D721Med (cell line): ENCODE results near the gene NACC2.

Source experiments
- DNase-seq: peaks from one replicate; pipeline ENCODE4 v3.0.0; 2011; ENCODE audit warnings: low spot score; ENCODE audit not compliant: insufficient read length
- FAIRE-seq: peaks from 2 replicates; lab custom pipeline; 2011; peaks lifted over from hg19 to GRCh38; lab: Jason Lieb, UNC
- TF ChIP-seq, protein P1 (sequence below): IDR thresholded peaks from 2 replicates; pipeline ENCODE4 v1.5.1; 2012; ENCODE audit warnings: mild to moderate bottlenecking, control low read depth; ENCODE audit not compliant: insufficient read depth; ENCODE audit errors: missing control alignments

Gene NACC2

DNA sequence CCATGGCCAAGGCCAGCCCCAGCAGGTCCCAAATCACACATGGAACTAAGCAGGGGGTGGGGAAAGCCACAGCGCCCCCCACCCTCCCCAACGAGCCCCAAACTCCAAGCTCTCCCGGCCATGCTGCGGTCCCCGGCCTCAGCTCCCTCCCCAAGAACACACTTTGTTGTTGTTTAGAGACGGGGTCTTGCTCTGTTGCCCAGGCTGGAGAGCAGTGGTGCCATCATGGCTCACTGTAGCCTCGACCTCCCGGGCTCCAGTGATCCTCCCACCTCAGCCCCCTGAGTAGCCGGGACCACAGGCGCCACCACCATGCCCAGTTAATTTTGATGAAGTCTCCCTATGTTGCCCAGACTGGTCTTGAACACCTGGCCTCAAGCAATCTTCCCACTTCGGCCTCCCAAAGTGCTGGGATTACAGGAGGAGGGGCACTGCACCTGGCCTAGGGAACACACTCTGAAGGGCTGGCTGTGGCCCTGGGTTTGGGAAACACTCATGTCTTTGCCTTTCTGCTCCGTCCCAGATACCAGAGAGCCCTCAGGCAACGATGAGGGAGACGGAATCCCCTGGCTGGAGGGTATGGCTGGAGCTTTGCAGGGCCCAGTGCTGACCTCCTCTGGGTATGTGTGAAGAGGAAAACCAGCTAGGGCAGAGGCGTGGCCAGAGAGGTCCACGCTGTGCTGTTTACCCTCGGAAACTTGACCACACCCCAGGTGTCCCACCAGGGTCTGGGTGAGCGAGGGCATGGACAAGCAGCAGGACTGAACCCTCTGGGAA is 80.8 kb downstream of the NACC2 start:
- no peak for DNase-seq
- no peak for FAIRE-seq

DNA sequence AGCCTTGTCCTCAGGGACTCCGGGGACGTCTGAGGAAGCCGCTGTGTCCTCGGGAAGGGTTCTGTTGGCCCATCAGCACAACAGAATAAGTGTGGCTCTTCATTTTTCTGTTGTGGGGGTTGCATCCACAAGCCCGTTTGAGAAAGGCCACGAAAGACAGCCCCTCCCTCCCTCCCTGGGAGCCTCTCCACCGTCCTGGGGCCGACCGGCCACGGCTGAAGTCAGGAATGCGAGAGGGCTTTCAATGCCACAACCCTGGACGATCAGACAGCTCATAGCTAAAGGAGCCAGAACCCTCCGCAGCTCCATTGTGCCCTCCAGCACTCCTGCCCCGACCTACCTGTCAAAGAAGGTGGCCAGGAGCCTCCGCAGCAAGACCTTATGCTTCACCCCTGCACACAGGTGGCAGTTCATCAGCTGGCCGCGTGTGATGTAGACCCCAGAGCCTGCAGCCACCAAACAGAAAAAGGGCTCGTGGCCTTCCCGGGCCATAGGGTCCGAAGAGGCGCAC is 81.5 kb downstream of the NACC2 start:
- DNase-seq (no peak), FAIRE-seq (no peak)
- TF ChIP-seq, protein P1, sequence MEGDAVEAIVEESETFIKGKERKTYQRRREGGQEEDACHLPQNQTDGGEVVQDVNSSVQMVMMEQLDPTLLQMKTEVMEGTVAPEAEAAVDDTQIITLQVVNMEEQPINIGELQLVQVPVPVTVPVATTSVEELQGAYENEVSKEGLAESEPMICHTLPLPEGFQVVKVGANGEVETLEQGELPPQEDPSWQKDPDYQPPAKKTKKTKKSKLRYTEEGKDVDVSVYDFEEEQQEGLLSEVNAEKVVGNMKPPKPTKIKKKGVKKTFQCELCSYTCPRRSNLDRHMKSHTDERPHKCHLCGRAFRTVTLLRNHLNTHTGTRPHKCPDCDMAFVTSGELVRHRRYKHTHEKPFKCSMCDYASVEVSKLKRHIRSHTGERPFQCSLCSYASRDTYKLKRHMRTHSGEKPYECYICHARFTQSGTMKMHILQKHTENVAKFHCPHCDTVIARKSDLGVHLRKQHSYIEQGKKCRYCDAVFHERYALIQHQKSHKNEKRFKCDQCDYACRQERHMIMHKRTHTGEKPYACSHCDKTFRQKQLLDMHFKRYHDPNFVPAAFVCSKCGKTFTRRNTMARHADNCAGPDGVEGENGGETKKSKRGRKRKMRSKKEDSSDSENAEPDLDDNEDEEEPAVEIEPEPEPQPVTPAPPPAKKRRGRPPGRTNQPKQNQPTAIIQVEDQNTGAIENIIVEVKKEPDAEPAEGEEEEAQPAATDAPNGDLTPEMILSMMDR, result no peak

More for the DNA sequence above, 80.8 kb downstream of the NACC2 start:
- TF ChIP-seq, protein P1, result no peak

DNA sequence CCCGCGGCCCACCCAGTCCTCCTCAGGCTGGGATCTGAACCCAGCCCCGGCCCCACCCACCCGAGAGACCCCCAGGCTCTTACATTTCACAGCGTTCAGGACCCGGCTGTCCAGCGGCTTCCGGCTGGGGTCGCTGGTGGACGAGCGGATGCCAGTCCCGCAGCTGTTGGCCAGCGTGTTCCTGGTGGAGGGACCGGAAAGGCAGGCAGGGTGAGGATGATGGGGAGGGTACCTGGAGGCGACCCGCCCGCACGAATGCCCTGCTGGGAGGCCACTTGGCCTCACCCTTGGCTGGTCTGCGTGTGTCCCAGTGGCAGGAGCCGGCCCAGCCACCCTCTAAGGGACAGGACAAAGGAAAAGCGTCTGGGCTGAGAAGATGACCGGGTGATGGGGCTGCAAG is 82.0 kb downstream of the NACC2 start:
- no peak for DNase-seq
- FAIRE-seq, result no peak

DNA sequence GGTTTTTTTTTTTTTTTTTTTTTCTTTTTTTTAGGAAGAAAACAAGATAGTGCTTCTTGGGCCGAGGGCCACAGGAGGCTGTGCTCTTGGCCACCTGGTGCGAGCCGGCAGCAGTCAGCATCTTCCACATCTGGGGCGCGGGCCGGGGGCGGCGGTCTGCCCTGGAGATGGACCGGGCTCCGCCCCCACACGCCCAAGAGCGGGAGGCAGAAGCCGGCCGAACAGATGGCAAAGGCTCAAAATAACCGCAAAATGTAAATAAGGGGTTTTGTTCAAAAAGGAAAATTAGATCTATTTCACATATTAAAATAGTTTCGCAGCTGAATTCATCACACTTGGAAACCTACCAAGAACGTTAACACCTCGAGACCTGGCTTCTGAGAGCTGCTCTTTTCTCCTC is 82.4 kb downstream of the NACC2 start:
- no peak for FAIRE-seq
- no peak for DNase-seq
- TF ChIP-seq, protein P1, result no peak

More for the DNA sequence above, 82.0 kb downstream of the NACC2 start:
- TF ChIP-seq, protein P1, result no peak

DNA sequence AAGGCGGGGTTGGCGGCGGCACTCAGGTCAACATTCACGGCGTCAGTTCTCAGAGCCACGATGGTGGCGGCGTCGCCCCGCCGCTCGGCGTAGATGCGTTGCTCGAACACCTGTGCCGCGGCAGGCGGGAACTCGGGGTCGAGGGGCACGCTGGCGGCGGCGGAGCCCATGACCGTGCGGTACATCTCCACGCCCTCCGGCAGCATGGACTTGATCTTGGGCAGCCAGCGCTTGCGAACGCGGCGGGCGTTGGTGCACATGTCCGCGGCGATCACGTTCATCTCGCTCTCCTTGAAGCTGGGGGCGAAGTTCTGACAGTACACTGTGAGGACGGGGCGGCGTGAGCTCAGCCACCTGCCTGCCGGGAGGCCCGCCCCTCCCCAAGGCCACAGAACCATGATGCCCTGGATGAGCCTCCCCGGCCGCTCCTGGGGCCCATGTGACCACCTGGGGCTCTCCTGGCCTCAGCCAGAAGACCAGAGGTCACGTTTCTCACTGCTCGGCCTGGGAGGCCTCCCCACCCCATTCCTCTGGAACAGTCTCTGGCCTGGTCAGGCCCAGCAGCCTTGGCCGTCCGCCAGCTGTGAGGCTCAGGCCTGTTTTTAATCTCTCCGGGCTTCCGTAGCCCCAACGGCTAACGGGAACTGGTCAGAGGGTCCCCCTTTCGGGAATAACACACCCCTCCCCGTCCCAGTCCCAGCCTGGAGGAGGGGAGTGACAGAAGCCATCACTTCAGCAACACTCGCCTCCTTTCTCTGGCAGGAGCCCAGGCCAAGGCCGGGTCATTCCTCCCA is 83.2 kb downstream of the NACC2 start:
- DNase-seq (no peak), FAIRE-seq (no peak)
- TF ChIP-seq, protein P1, result no peak

DNA sequence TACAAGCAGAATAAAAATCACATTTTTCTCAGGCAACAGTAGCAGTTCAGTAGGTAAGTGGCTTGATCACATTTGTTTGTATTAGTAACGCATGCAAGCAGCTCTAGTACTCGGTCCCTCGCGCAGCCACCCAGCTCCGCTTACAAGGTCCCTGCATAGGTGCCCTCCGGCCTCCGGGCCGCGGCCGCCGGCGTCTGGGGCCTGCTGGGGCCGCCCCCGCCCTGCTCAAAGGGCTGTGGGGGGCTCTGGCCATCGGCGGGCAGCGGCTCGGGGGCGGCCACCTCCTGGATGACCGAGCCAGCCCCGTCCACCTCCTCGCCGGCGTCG is 83.8 kb downstream of the NACC2 start:
- TF ChIP-seq, protein P1, result no peak
- DNase-seq, result no peak

More for the DNA sequence above, 83.8 kb downstream of the NACC2 start:
- no peak for FAIRE-seq
